D721Med (cell line): ENCODE results near the gene CCNK.

Source experiments
- DNase-seq: peaks from one replicate; pipeline ENCODE4 v3.0.0; 2011; ENCODE audit warnings: low spot score; ENCODE audit not compliant: insufficient read length
- FAIRE-seq: peaks from 2 replicates; lab custom pipeline; 2011; peaks lifted over from hg19 to GRCh38; lab: Jason Lieb, UNC
- TF ChIP-seq, protein P1 (sequence below): IDR thresholded peaks from 2 replicates; pipeline ENCODE4 v1.5.1; 2012; ENCODE audit warnings: mild to moderate bottlenecking, control low read depth; ENCODE audit not compliant: insufficient read depth; ENCODE audit errors: missing control alignments

The CCNK gene

DNA sequence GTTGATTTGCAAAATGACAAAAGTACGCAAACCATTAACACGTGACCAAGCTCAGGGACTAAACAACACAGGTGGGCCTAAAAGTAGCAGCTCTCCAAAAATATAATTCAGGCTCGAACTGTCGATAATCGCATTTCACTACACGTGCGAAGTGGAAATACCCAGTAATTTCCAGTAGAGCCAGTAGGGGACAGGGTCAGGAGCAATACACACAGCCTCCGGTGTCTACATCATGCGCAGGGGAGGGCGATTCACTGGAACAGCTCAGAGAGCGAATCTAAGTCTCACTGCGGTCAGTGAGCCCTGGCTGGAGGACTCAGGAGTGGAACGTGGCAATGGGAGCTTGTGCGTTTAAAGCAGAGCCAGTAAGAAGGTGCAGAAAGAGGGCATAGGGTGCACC, 40.9 kb upstream of the CCNK start:
- DNase-seq (no peak), FAIRE-seq (no peak)
- TF ChIP-seq, protein P1, sequence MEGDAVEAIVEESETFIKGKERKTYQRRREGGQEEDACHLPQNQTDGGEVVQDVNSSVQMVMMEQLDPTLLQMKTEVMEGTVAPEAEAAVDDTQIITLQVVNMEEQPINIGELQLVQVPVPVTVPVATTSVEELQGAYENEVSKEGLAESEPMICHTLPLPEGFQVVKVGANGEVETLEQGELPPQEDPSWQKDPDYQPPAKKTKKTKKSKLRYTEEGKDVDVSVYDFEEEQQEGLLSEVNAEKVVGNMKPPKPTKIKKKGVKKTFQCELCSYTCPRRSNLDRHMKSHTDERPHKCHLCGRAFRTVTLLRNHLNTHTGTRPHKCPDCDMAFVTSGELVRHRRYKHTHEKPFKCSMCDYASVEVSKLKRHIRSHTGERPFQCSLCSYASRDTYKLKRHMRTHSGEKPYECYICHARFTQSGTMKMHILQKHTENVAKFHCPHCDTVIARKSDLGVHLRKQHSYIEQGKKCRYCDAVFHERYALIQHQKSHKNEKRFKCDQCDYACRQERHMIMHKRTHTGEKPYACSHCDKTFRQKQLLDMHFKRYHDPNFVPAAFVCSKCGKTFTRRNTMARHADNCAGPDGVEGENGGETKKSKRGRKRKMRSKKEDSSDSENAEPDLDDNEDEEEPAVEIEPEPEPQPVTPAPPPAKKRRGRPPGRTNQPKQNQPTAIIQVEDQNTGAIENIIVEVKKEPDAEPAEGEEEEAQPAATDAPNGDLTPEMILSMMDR, result no peak

DNA sequence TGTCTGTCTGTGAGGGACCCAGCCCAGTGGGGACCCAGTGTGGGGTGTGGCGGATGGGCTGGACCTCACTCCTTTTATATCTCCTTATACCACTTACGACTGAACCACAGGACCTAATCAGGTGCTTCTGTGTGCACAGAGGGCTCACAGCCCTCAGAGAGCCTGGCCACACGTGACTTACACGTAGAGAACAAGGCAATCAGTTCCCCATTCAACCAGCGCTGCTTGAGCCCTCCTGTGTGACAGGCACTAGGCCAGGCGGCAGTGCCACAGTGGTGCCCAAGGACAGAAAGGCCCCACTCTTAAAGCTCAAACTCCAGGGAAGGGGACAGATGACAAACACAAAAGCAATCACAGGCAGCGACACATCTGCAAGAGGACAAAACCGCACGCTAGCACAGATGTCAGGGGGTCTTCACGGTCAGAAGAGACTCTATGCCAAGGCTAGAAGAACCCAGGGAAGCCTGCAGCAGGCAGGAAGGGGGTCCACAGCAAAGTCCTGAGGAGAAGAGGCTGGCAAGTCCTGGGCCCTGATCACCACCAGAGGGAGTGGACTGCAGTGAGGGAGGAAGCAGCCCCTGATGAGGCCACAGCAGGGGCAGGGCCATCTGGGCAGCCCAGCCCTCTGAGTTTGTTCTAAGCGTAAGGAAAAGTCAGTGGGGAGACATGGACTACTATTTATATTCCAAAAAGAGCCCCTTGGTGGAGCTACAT, 39.9 kb upstream of the CCNK start:
- no peak for DNase-seq
- TF ChIP-seq, protein P1, result no peak
- FAIRE-seq, result no peak

DNA sequence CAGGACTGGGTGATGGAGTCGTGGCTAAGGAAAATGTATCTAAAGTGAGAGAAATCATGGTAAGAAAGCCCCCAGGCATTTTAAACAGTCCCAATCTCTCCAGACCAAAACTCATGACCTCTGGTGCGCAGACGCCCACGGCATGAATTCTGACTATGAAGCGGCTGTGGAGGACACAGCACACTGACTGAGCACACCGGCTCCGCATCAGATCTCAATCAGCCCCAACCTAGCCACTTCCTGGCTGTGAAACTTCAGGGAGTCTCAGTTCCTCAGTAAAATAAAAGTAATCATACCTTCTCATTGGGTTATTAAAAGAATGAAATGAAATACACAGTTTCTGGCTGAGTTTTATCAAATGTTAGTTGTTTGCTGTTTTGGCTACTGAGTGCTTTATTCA, 39.3 kb upstream of the CCNK start:
- FAIRE-seq (no peak), DNase-seq (no peak)
- TF ChIP-seq, protein P1, result no peak

DNA sequence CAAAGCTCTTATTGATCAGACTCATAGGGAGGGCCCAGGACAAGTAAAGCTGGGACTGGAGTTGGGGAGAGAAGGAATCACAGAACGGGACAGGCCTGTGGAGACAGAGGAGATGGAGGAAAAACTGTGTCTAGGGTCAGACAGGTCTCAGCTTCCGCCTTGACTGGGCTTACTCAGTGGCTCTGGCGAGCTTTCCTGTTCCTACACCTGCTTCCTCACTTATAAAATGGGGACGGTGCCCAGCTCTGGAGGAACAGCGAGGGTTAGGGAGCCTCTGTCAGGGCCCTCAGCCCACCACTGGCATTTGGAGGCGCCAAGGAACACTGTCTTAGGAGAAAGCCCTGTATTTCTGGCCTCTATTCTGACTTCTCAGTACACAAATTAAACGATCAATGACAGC, 35.3 kb upstream of the CCNK start:
- FAIRE-seq (no peak), DNase-seq (no peak)
- TF ChIP-seq, protein P1, result no peak

DNA sequence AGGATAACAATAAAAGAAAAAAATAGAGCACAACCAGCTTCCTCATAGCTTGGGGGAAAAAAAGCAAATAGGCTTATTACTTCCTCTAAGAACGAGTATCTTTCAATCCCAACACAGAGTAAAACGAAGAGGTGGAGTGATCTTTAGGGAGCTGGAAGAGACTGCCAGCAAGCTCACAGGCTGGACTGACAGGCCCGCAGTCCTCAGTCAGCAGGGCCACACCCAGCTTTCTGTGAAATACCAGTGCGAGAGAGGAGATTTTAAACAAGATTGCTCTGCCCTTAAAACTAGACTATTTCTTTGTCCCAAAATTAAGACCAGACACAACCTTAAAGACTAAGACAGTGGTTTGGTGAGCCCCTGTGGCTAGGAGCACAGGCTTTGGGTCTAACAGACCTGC, 33.5 kb upstream of the CCNK start:
- no peak for FAIRE-seq
- no peak for DNase-seq
- TF ChIP-seq, protein P1, result no peak

DNA sequence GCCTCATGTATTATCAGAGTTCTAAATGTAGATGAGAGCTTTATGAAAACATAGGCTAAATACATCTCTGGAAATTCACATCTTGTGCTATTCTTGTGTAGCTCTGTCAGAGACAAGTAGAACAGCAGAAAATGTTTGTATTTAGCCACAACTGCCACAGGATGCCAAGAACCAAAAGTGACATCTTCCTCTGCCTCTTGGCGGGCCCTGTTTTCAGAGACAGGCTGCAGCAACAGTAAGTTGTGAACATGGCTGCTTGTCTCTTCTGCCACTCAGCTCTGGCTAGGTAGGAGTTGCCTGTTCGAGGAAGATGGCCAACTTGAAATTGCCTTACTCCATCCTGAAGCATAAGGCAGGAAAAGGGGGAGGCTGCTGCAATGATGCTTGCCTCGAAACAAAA, 30.9 kb upstream of the CCNK start:
- DNase-seq, result no peak
- TF ChIP-seq, protein P1, result no peak
- no peak for FAIRE-seq

DNA sequence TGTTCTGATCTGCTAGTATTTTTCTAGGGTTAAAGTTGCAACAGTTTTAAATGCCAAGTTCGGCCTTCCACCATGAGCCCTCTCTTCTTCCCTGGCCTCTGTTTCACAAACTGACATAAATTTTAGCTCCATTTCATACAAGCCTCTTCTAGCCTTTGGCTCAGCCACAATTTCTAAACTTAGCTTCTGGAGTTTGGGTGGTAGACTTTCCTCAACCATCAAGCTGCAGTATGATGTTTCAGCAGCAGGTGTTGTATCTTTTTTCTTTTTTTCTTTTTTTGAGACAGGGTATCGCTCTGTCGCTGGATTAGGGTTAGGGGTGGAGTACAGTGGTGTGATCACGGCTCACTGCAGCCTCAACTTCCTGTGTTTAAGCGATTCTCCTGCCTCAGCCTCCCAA, 30.0 kb upstream of the CCNK start:
- FAIRE-seq (no peak), DNase-seq (no peak)
- TF ChIP-seq, protein P1, result no peak
